Left hindlimb (tissue), 1 donor: ENCODE measurements around the gene ATP2B2.

Experiments used
- DNase-seq: peaks from one replicate; pipeline ENCODE4 v3.0.0-alpha.2; 2018

The ATP2B2 gene

GRCh38 chr3:10356461-10356981, 148.9 kb downstream of the ATP2B2 start:
- no peak for DNase-seq

GRCh38 chr3:10354361-10355015, 150.9 kb downstream of the ATP2B2 start:
- DNase-seq: no peak

GRCh38 chr3:10353661-10354360, 151.6 kb downstream of the ATP2B2 start:
- DNase-seq: no peak

GRCh38 chr3:10353160-10353559, 152.2 kb downstream of the ATP2B2 start:
- no peak for DNase-seq

GRCh38 chr3:10352146-10352911, 153.1 kb downstream of the ATP2B2 start:
- peak; percentile 23 for DNase-seq

GRCh38 chr3:10351013-10351735, 154.2 kb downstream of the ATP2B2 start:
- no peak for DNase-seq

GRCh38 chr3:10350324-10350985, 154.9 kb downstream of the ATP2B2 start:
- DNase-seq: no peak

GRCh38 chr3:10349801-10350200, 155.6 kb downstream of the ATP2B2 start:
- no peak for DNase-seq

GRCh38 chr3:10348404-10348721, 157.0 kb downstream of the ATP2B2 start:
- DNase-seq: no peak

GRCh38 chr3:10347648-10348403, 157.6 kb downstream of the ATP2B2 start:
- DNase-seq: no peak

GRCh38 chr3:10345911-10346310, 159.5 kb downstream of the ATP2B2 start:
- DNase-seq: no peak

- DNase-seq: no peak
These were observed 160.3 kb downstream of the ATP2B2 start for GRCh38 chr3:10344944-10345575.

- DNase-seq: no peak
These were observed 161.0 kb downstream of the ATP2B2 start for GRCh38 chr3:10344147-10344943.

- no peak for DNase-seq
These were observed 161.9 kb downstream of the ATP2B2 start for GRCh38 chr3:10343526-10343925.

GRCh38 chr3:10342781-10343180, 162.6 kb downstream of the ATP2B2 start:
- DNase-seq: no peak

- no peak for DNase-seq
These were observed 163.4 kb downstream of the ATP2B2 start for GRCh38 chr3:10341901-10342398.

GRCh38 chr3:10340476-10340875, 164.9 kb downstream of the ATP2B2 start:
- no peak for DNase-seq

- DNase-seq: no peak
These were observed 165.3 kb downstream of the ATP2B2 start for GRCh38 chr3:10340046-10340445.

- no peak for DNase-seq
These were observed 165.9 kb downstream of the ATP2B2 start for GRCh38 chr3:10339376-10339955.
